SK-N-SH (cell line): ENCODE results near the gene HTR3A. TPM values are rescaled to one million over a fixed set of nuclear protein-coding genes. Genes with fewer than 3 reads are reported as not detected.

ENCODE experiments used
- CTCF ChIA-PET: fragments of 300-600, 350-600 bp; formaldehyde crosslinking; extraction: SDS; loops from one replicate; lab custom pipeline; 2021; lab: Yijun Ruan, JAX
- POLR2A ChIA-PET: fragments of 350-600 bp; sonication (Branson Sonifier 250); formaldehyde crosslinking; extraction: SDS; loops from one replicate; lab custom pipeline; 2020; ENCODE audit warnings: antibody characterized with exemption, inconsistent platforms; lab: Yijun Ruan, JAX
- DNase-seq: peaks from one replicate; pipeline ENCODE4 v3.0.0; 2012
- H2AFZ ChIP-seq: fragments of 200-600 bp; sonication (generic); 2 replicates; pipeline ENCODE4 v1.8.1; 2016; ENCODE audit warnings: antibody characterized with exemption, mild to moderate bottlenecking, low read depth
- H3F3A ChIP-seq: fragments of 200-600 bp; sonication (generic); replicated peaks from 2 replicates; pipeline ENCODE3; 2016; ENCODE audit warnings: antibody characterized with exemption, mild to moderate bottlenecking; ENCODE audit not compliant: insufficient read depth
- H3K27ac ChIP-seq, 2 experiments: fragments of 200-500 bp in 1 of 2; fragments of 200-600 bp in 1 of 2; sonication (Bioruptor generic) in 1 of 2; sonication (generic), shearing (Covaris generic) in 1 of 2; 2 replicates each; pipeline versions ENCODE4 v1.5.1 to v1.6.1; 2014 to 2016; ENCODE audit warnings: low read depth in 2 of 2, inconsistent platforms in 1 of 2, low read length in 1 of 2, mild to moderate bottlenecking in 1 of 2, mixed read lengths in 1 of 2
- H3K27me3 ChIP-seq: fragments of 200-600 bp; sonication (generic), shearing (Covaris generic); 2 replicates; pipeline ENCODE4 v1.6.1; 2016; ENCODE audit warnings: mixed run types; ENCODE audit not compliant: insufficient read depth
- H3K36me3 ChIP-seq, 2 experiments: fragments of 200-500 bp in 1 of 2; fragments of 200-600 bp in 1 of 2; sonication (Bioruptor generic) in 1 of 2; sonication (generic) in 1 of 2; replicated peaks in 1 of 2; 2 replicates each; pipeline versions ENCODE3 to v1.5.1; 2014 to 2016; ENCODE audit warnings: low read length in 1 of 2, mild to moderate bottlenecking in 1 of 2; ENCODE audit not compliant: insufficient read depth in 2 of 2, control insufficient read depth in 1 of 2
- H3K4me1 ChIP-seq, 2 experiments: fragments of 200-500 bp in 1 of 2; fragments of 200-600 bp in 1 of 2; sonication (Bioruptor generic) in 1 of 2; sonication (generic), shearing (Covaris generic) in 1 of 2; 2 replicates each; pipeline versions ENCODE4 v1.5.1 to v1.6.1; 2014 to 2016; ENCODE audit warnings: low read depth in 1 of 2, low read length in 1 of 2, mixed run types in 1 of 2; ENCODE audit not compliant: insufficient read depth in 2 of 2, control insufficient read depth in 1 of 2
- H3K4me2 ChIP-seq: fragments of 200-600 bp; sonication (generic), shearing (Covaris generic); 2 replicates; pipeline ENCODE4 v1.6.1; 2017; ENCODE audit warnings: mixed run types
- H3K4me3 ChIP-seq, 2 experiments: fragments of 200-500 bp in 1 of 2; fragments of 200-600 bp in 1 of 2; sonication (Bioruptor generic) in 1 of 2; sonication (generic), shearing (Covaris generic) in 1 of 2; 2 replicates each; pipeline versions ENCODE4 v1.5.1 to v1.8.1; 2014 to 2016; ENCODE audit warnings: low read depth in 2 of 2, inconsistent platforms in 1 of 2, low read length in 1 of 2, mild to moderate bottlenecking in 1 of 2, mixed read lengths in 1 of 2, moderate library complexity in 1 of 2
- H3K79me2 ChIP-seq: fragments of 200-600 bp; sonication (generic); 2 replicates; pipeline ENCODE4 v1.8.1; 2017; ENCODE audit warnings: mild to moderate bottlenecking; ENCODE audit not compliant: insufficient read depth
- H3K9ac ChIP-seq: fragments of 200-600 bp; sonication (generic); 2 replicates; pipeline ENCODE4 v1.6.1; 2017; ENCODE audit warnings: mixed run types
- H3K9me2 ChIP-seq: fragments of 200-600 bp; sonication (generic); 2 replicates; pipeline ENCODE4 v1.6.1; 2017; ENCODE audit warnings: mixed run types
- H3K9me3 ChIP-seq: fragments of 200-600 bp; sonication (generic); 2 replicates; pipeline ENCODE4 v1.6.1; 2017; ENCODE audit warnings: mixed run types, mild to moderate bottlenecking, moderate library complexity
- H4K20me1 ChIP-seq: fragments of 200-600 bp; sonication (generic); 2 replicates; pipeline ENCODE4 v1.6.1; 2017; ENCODE audit warnings: mild to moderate bottlenecking, mixed run types; ENCODE audit not compliant: insufficient read depth
- ELF1 ChIP-seq: IDR thresholded peaks from 2 replicates; pipeline ENCODE4 v1.4.0; 2012
- FOXJ3 ChIP-seq: sonication (generic); formaldehyde crosslinking; IDR thresholded peaks from 2 replicates; pipeline ENCODE4 v1.5.1; 2020; ENCODE audit warnings: mild to moderate bottlenecking, missing genetic modification reagents
- GABPA ChIP-seq: IDR thresholded peaks from 2 replicates; pipeline ENCODE4 v1.4.0; 2012; ENCODE audit warnings: low read depth, mild to moderate bottlenecking
- JUND ChIP-seq: IDR thresholded peaks from 2 replicates; pipeline ENCODE4 v1.4.0; 2012
- NFIC ChIP-seq: IDR thresholded peaks from 2 replicates; pipeline ENCODE4 v1.4.0; 2012; ENCODE audit warnings: borderline replicate concordance
- RAD21 ChIP-seq: IDR thresholded peaks from 2 replicates; pipeline ENCODE4 v1.6.1; 2012; ENCODE audit warnings: mild to moderate bottlenecking, low read length
- RXRA ChIP-seq: IDR thresholded peaks from 2 replicates; pipeline ENCODE4 v1.4.0; 2012; ENCODE audit warnings: low read depth, mild to moderate bottlenecking, borderline replicate concordance
- SIN3A ChIP-seq: IDR thresholded peaks from 2 replicates; pipeline ENCODE4 v1.6.1; 2012; ENCODE audit warnings: low read depth, mild to moderate bottlenecking, low read length, moderate library complexity, borderline replicate concordance
- SMC3 ChIP-seq: IDR thresholded peaks from 2 replicates; pipeline ENCODE4 v1.6.1; 2012; ENCODE audit warnings: low read depth, low read length, improper control_type of control experiment
- WGBS: methylation state at CpG from one replicate; pipeline ENCODE4 v1.1.6; 2017; ENCODE audit warnings: low lambda C conversion rate; 5-methylcytosine and 5-hydroxymethylcytosine counted together
- polyA plus RNA-seq, 3 experiments: library from polyadenylated mRNA; depleted of rRNA; stranded (reverse); fragments of >200 nt; gene quantifications; 2 replicates each; pipeline ENCODE4 v1.2.3, GENCODE V29; 2012
- TF ChIP-seq, protein P1 (sequence below): IDR thresholded peaks from 2 replicates; pipeline ENCODE4 v1.4.0; 2012; ENCODE audit warnings: low read depth, borderline replicate concordance
- TF ChIP-seq, protein P2 (sequence below): IDR thresholded peaks from 2 replicates; pipeline ENCODE4 v1.4.0; 2012; ENCODE audit warnings: low read depth, borderline replicate concordance
- TF ChIP-seq, protein P3 (sequence below): IDR thresholded peaks from 2 replicates; pipeline ENCODE4 v1.6.1; 2012; ENCODE audit warnings: mild to moderate bottlenecking, low read depth, low read length, moderate library complexity
- TF ChIP-seq, protein P4 (sequence below): fragments of 200-600 bp; sonication (generic); IDR thresholded peaks from 2 replicates; pipeline ENCODE4 v1.6.1; 2017; ENCODE audit warnings: antibody characterized with exemption, mild to moderate bottlenecking, moderate library complexity
- TF ChIP-seq, protein P5 (sequence below): IDR thresholded peaks from 2 replicates; pipeline ENCODE4; 2012
- TF ChIP-seq, protein P6 (sequence below): IDR thresholded peaks from 2 replicates; pipeline ENCODE4 v1.4.0; 2012; ENCODE audit warnings: low read depth

Gene HTR3A
- polyA plus RNA-seq, 1 of the 3 experiments (the other 2 are of a cell fraction), result not detected

DNA sequence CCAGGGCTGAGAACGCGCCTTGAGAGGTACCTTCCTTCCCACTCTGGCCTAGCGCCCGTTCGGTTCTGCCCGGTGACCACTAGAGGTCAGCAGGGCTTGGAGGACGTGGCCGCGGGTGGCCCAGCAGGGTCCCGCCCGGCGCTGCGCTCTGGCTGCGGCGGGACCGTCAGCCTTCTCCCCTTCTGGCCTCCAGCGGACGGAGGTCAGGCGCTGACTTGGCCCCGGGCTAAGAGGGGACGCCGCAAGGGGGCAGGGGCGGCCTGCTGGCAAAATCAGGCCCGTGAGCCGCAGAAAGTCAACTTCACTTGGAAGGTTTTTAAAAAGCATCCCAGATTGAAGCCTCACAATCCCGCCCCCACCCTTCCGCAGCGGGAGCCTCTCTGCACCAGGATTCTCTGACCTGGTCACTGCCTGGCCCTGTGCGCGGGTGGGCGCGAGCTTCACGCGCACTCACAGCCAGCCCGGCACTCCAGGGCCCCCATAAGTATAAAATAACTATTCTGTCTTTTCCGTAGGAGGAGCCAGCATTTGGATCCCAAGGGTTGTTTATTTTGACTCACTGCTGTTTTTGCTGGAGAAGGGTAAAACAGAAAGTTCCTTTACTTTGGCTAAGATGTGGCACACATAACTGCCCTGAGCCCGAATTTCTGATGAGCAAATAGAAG, 61.4 kb downstream of the HTR3A start:
- Histone ChIP-seq H4K20me1 (no peaks in the 10 kb centered on the region), H3K79me2 (no peaks in the 10 kb centered on the region), H3K9ac (no peak overlapping the region), H3K9me3 (no peaks in the 10 kb centered on the region), H3K4me3 (peak overlapping the region; percentile 19 to 66; a peak in 3 of 4 replicates), H3K4me2 (peak overlapping the region; percentile 86), H3K27ac (no peak overlapping the region), H2AFZ (peak overlapping the region; percentile 79), H3K27me3 (peaks cover 25% of the 10 kb centered on the region; the same call in 1 of the 2 replicates), H3K36me3 (no peaks in the 10 kb centered on the region), H3F3A (no peaks in the 10 kb centered on the region), H3K4me1 (peaks cover 3% of the 10 kb centered on the region in 2 experiments; a peak in 2 of 4 replicates), H3K9me2 (no peaks in the 10 kb centered on the region)
- peak; percentile 90 for DNase-seq
- POLR2A ChIA-PET, result no interaction called here
- CTCF ChIA-PET, result interaction anchor here (0.5 to 21.6 kb wide), 40 partner anchors 8 to 283 kb away, joined by 3 to 445 read pairs (median 4); partner anchors contain the start of gene ZBTB16
- peak; percentile 92 for TF ChIP-seq SMC3
- TF ChIP-seq, protein P1, sequence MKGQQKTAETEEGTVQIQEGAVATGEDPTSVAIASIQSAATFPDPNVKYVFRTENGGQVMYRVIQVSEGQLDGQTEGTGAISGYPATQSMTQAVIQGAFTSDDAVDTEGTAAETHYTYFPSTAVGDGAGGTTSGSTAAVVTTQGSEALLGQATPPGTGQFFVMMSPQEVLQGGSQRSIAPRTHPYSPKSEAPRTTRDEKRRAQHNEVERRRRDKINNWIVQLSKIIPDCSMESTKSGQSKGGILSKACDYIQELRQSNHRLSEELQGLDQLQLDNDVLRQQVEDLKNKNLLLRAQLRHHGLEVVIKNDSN, result no peak
- TF ChIP-seq GABPA, result no peak
- TF ChIP-seq, protein P2, sequence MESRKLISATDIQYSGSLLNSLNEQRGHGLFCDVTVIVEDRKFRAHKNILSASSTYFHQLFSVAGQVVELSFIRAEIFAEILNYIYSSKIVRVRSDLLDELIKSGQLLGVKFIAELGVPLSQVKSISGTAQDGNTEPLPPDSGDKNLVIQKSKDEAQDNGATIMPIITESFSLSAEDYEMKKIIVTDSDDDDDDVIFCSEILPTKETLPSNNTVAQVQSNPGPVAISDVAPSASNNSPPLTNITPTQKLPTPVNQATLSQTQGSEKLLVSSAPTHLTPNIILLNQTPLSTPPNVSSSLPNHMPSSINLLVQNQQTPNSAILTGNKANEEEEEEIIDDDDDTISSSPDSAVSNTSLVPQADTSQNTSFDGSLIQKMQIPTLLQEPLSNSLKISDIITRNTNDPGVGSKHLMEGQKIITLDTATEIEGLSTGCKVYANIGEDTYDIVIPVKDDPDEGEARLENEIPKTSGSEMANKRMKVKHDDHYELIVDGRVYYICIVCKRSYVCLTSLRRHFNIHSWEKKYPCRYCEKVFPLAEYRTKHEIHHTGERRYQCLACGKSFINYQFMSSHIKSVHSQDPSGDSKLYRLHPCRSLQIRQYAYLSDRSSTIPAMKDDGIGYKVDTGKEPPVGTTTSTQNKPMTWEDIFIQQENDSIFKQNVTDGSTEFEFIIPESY, result no peak
- TF ChIP-seq, protein P3, sequence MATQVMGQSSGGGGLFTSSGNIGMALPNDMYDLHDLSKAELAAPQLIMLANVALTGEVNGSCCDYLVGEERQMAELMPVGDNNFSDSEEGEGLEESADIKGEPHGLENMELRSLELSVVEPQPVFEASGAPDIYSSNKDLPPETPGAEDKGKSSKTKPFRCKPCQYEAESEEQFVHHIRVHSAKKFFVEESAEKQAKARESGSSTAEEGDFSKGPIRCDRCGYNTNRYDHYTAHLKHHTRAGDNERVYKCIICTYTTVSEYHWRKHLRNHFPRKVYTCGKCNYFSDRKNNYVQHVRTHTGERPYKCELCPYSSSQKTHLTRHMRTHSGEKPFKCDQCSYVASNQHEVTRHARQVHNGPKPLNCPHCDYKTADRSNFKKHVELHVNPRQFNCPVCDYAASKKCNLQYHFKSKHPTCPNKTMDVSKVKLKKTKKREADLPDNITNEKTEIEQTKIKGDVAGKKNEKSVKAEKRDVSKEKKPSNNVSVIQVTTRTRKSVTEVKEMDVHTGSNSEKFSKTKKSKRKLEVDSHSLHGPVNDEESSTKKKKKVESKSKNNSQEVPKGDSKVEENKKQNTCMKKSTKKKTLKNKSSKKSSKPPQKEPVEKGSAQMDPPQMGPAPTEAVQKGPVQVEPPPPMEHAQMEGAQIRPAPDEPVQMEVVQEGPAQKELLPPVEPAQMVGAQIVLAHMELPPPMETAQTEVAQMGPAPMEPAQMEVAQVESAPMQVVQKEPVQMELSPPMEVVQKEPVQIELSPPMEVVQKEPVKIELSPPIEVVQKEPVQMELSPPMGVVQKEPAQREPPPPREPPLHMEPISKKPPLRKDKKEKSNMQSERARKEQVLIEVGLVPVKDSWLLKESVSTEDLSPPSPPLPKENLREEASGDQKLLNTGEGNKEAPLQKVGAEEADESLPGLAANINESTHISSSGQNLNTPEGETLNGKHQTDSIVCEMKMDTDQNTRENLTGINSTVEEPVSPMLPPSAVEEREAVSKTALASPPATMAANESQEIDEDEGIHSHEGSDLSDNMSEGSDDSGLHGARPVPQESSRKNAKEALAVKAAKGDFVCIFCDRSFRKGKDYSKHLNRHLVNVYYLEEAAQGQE, result no peak
- no peak for TF ChIP-seq SIN3A
- TF ChIP-seq, protein P4, sequence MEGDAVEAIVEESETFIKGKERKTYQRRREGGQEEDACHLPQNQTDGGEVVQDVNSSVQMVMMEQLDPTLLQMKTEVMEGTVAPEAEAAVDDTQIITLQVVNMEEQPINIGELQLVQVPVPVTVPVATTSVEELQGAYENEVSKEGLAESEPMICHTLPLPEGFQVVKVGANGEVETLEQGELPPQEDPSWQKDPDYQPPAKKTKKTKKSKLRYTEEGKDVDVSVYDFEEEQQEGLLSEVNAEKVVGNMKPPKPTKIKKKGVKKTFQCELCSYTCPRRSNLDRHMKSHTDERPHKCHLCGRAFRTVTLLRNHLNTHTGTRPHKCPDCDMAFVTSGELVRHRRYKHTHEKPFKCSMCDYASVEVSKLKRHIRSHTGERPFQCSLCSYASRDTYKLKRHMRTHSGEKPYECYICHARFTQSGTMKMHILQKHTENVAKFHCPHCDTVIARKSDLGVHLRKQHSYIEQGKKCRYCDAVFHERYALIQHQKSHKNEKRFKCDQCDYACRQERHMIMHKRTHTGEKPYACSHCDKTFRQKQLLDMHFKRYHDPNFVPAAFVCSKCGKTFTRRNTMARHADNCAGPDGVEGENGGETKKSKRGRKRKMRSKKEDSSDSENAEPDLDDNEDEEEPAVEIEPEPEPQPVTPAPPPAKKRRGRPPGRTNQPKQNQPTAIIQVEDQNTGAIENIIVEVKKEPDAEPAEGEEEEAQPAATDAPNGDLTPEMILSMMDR, result peak; percentile 82
- peak; percentile 85 for TF ChIP-seq RAD21
- TF ChIP-seq RXRA, result no peak
- TF ChIP-seq ELF1, result no peak
- TF ChIP-seq NFIC, result peak; percentile 70
- TF ChIP-seq FOXJ3 (CRISPR knock-in tag), result no peak; the same call in 1 of the 2 replicates
- TF ChIP-seq, protein P5, sequence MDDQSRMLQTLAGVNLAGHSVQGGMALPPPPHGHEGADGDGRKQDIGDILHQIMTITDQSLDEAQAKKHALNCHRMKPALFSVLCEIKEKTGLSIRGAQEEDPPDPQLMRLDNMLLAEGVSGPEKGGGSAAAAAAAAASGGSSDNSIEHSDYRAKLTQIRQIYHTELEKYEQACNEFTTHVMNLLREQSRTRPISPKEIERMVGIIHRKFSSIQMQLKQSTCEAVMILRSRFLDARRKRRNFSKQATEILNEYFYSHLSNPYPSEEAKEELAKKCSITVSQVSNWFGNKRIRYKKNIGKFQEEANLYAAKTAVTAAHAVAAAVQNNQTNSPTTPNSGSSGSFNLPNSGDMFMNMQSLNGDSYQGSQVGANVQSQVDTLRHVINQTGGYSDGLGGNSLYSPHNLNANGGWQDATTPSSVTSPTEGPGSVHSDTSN, result no peak
- TF ChIP-seq, protein P6, sequence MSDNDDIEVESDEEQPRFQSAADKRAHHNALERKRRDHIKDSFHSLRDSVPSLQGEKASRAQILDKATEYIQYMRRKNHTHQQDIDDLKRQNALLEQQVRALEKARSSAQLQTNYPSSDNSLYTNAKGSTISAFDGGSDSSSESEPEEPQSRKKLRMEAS, result no peak
- TF ChIP-seq JUND, result no peak
- 3% methylated on average over 24 of the region's 37 CpGs for WGBS
